H1 (cell line): ENCODE results near the gene NOXO1.

ENCODE experiments used
- BCL11A ChIP-seq, 2 experiments: IDR thresholded peaks; one replicate each; pipeline ENCODE4 v1.6.1; 2011; ENCODE audit warnings: low read depth in 2 of 2, low read length in 2 of 2, mild to moderate bottlenecking in 2 of 2
- CHD2 ChIP-seq: IDR thresholded peaks from 2 replicates; pipeline ENCODE4 v1.6.1; 2012; ENCODE audit warnings: low read length, improper control_type of control experiment
- EP300 ChIP-seq, 2 experiments: IDR thresholded peaks; 1 replicate in 1 of 2; 2 replicates in 1 of 2; pipeline ENCODE4 v1.6.1; 2011 to 2012; ENCODE audit warnings: low read depth in 2 of 2, low read length in 2 of 2, mild to moderate bottlenecking in 2 of 2, borderline replicate concordance in 1 of 2, inconsistent platforms in 1 of 2, moderate library complexity in 1 of 2
- EZH2 ChIP-seq: fragments of 200-600 bp; sonication (generic); IDR thresholded peaks from 2 replicates; pipeline ENCODE4 v1.7.1; 2012; ENCODE audit warnings: low read depth, mild to moderate bottlenecking, moderate library complexity, low read length, inconsistent platforms; ENCODE audit not compliant: severe bottlenecking
- HDAC2 ChIP-seq, 2 experiments: fragments of 300-600 bp in 1 of 2; sonication (generic) in 1 of 2; IDR thresholded peaks; 2 replicates each; pipeline ENCODE4 v1.6.1; 2011 to 2012; ENCODE audit warnings: low read depth in 2 of 2, low read length in 2 of 2, mild to moderate bottlenecking in 2 of 2, moderate library complexity in 2 of 2, borderline replicate concordance in 1 of 2, inconsistent platforms in 1 of 2
- RAD21 ChIP-seq, 2 experiments: IDR thresholded peaks in 1 of 2; conservative IDR thresholded peaks in 1 of 2; 2 replicates each; pipeline ENCODE4 v1.6.1; 2011; ENCODE audit warnings: low read depth in 2 of 2, low read length in 2 of 2, improper control_type of control experiment in 1 of 2, inconsistent platforms in 1 of 2, mild to moderate bottlenecking in 1 of 2, moderate library complexity in 1 of 2
- RXRA ChIP-seq: IDR thresholded peaks from 2 replicates; pipeline ENCODE4 v1.6.1; 2011; ENCODE audit warnings: low read depth, mild to moderate bottlenecking, low read length, moderate library complexity; ENCODE audit not compliant: insufficient read depth
- SAP30 ChIP-seq: fragments of 300-600 bp; sonication (generic); IDR thresholded peaks from 2 replicates; pipeline ENCODE4 v1.7.1; 2012; ENCODE audit warnings: low read length, moderate library complexity, mild to moderate bottlenecking, inconsistent platforms; ENCODE audit not compliant: insufficient read depth, insufficient replicate concordance
- SP1 ChIP-seq: IDR thresholded peaks from 2 replicates; pipeline ENCODE4 v1.6.1; 2011; ENCODE audit warnings: low read depth, low read length
- TBP ChIP-seq: IDR thresholded peaks from 2 replicates; pipeline ENCODE4 v1.6.1; 2011; ENCODE audit warnings: low read depth, low read length, improper control_type of control experiment
- TF ChIP-seq, protein P1 (sequence below), 3 experiments: IDR thresholded peaks; 1 replicate in 2 of 3; 2 replicates in 1 of 3; pipeline versions ENCODE4 v1.5.1 to v1.6.1; 2011; ENCODE audit warnings: low read length in 3 of 3, mild to moderate bottlenecking in 3 of 3, inconsistent platforms in 2 of 3, low read depth in 1 of 3, moderate library complexity in 1 of 3; ENCODE audit not compliant: insufficient read depth in 1 of 3; ENCODE audit errors: control extremely low read depth in 1 of 3
- TF ChIP-seq, protein P2 (sequence below): IDR thresholded peaks from 2 replicates; pipeline ENCODE4 v1.6.1; 2012; ENCODE audit warnings: inconsistent platforms
- TF ChIP-seq, protein P3 (sequence below): IDR thresholded peaks from 2 replicates; pipeline ENCODE4 v1.6.1; 2012; ENCODE audit warnings: inconsistent platforms

DNA sequence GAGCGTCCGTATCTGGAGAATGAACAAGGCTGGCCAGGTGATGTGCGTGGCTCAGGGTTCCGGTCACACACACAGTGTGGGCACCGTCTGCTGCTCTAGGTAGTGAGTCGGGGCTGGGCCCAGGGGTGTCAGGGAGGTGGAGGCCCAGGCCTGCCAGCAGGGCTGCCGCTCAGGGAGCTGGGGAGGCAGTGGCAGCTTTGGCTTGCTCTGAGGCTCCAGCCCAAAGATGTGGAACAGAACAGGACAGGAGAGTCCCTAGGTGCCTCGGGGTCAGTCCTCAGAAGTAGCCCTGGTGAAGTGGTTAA lies 5.1 kb downstream of the NOXO1 start:
- TF ChIP-seq, protein P1, sequence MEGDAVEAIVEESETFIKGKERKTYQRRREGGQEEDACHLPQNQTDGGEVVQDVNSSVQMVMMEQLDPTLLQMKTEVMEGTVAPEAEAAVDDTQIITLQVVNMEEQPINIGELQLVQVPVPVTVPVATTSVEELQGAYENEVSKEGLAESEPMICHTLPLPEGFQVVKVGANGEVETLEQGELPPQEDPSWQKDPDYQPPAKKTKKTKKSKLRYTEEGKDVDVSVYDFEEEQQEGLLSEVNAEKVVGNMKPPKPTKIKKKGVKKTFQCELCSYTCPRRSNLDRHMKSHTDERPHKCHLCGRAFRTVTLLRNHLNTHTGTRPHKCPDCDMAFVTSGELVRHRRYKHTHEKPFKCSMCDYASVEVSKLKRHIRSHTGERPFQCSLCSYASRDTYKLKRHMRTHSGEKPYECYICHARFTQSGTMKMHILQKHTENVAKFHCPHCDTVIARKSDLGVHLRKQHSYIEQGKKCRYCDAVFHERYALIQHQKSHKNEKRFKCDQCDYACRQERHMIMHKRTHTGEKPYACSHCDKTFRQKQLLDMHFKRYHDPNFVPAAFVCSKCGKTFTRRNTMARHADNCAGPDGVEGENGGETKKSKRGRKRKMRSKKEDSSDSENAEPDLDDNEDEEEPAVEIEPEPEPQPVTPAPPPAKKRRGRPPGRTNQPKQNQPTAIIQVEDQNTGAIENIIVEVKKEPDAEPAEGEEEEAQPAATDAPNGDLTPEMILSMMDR (IDR thresholded peaks at IDR 0.05; ENCODE audit: control extremely low read depth in 1 of 3, insufficient read depth in 1 of 3, low read depth in 1 of 3, low read length in 3 of 3), result no peak
- TF ChIP-seq RXRA (no peak), CHD2 (no peak), TBP (no peak), BCL11A (IDR thresholded peaks at IDR 0.05; ENCODE audit: low read depth in 2 of 2, low read length in 2 of 2) (no peak), SP1 (no peak), EP300 (IDR thresholded peaks at IDR 0.05; ENCODE audit: borderline replicate concordance in 1 of 2, low read depth in 2 of 2, low read length in 2 of 2) (no peak), SAP30 (no peak), HDAC2 (IDR thresholded peaks at IDR 0.05; ENCODE audit: borderline replicate concordance in 1 of 2, low read depth in 2 of 2, low read length in 2 of 2) (no peak), EZH2 (no peak), RAD21 (IDR thresholded peaks at IDR 0.05 in 1 of 2, conservative IDR thresholded peaks at IDR 0.05 in 1 of 2; ENCODE audit: low read depth in 2 of 2, low read length in 2 of 2) (no peak)
- TF ChIP-seq, protein P2, sequence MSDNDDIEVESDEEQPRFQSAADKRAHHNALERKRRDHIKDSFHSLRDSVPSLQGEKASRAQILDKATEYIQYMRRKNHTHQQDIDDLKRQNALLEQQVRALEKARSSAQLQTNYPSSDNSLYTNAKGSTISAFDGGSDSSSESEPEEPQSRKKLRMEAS, result no peak
- TF ChIP-seq, protein P3, sequence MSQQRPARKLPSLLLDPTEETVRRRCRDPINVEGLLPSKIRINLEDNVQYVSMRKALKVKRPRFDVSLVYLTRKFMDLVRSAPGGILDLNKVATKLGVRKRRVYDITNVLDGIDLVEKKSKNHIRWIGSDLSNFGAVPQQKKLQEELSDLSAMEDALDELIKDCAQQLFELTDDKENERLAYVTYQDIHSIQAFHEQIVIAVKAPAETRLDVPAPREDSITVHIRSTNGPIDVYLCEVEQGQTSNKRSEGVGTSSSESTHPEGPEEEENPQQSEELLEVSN, result no peak
